ENCODE results near the gene TSPAN5.

The TSPAN5 gene

GRCh38 chr4:98568941-98569663, 89.3 kb downstream of the TSPAN5 start:
- in situ Hi-C loops (cut with MboI; ENCODE audit: low sequenced_read_pairs, unreplicated experiment), result no loop called here
- DNase-seq (ENCODE audit: low spot score), result no peak
- no peak for TF ChIP-seq CTCF (IDR thresholded peaks at IDR 0.05; ENCODE audit: borderline replicate concordance, control extremely low read depth, extremely low read depth, insufficient read depth, missing control alignments)

- no peak for DNase-seq (ENCODE audit: low spot score)
These were observed 90.8 kb downstream of the TSPAN5 start for GRCh38 chr4:98567611-98568010.

GRCh38 chr4:98566361-98567008, 91.9 kb downstream of the TSPAN5 start:
- no peak for DNase-seq (ENCODE audit: low spot score)
- in situ Hi-C loops (cut with MboI; ENCODE audit: low sequenced_read_pairs, unreplicated experiment), result no loop called here
- no peak for TF ChIP-seq CTCF (IDR thresholded peaks at IDR 0.05; ENCODE audit: borderline replicate concordance, control extremely low read depth, extremely low read depth, insufficient read depth, missing control alignments)

More at GRCh38 chr4:98567611-98568010, 90.8 kb downstream of the TSPAN5 start:
- no peak for TF ChIP-seq CTCF (IDR thresholded peaks at IDR 0.05; ENCODE audit: borderline replicate concordance, control extremely low read depth, extremely low read depth, insufficient read depth, missing control alignments)
- in situ Hi-C loops (cut with MboI; ENCODE audit: low sequenced_read_pairs, unreplicated experiment), result no loop called here

GRCh38 chr4:98565681-98566301, 92.6 kb downstream of the TSPAN5 start:
- in situ Hi-C loops (cut with MboI; ENCODE audit: low sequenced_read_pairs, unreplicated experiment), result no loop called here
- no peak for TF ChIP-seq CTCF (IDR thresholded peaks at IDR 0.05; ENCODE audit: borderline replicate concordance, control extremely low read depth, extremely low read depth, insufficient read depth, missing control alignments)
- no peak for DNase-seq (ENCODE audit: low spot score)

- no peak for TF ChIP-seq CTCF (IDR thresholded peaks at IDR 0.05; ENCODE audit: borderline replicate concordance, control extremely low read depth, extremely low read depth, insufficient read depth, missing control alignments)
- no peak for DNase-seq (ENCODE audit: low spot score)
- in situ Hi-C loops (cut with MboI; ENCODE audit: low sequenced_read_pairs, unreplicated experiment), result no loop called here
These were observed 93.6 kb downstream of the TSPAN5 start for GRCh38 chr4:98564852-98565251.

- TF ChIP-seq CTCF (IDR thresholded peaks at IDR 0.05; ENCODE audit: borderline replicate concordance, control extremely low read depth, extremely low read depth, insufficient read depth, missing control alignments), result no peak
- DNase-seq (ENCODE audit: low spot score), result no peak
- in situ Hi-C loops (cut with MboI; ENCODE audit: low sequenced_read_pairs, unreplicated experiment), result no loop called here
These were observed 98.1 kb downstream of the TSPAN5 start for GRCh38 chr4:98560321-98560720.
